WTC11 (cell line): Measurements from ENCODE around the gene CORO1A. TPM values are rescaled to one million over a fixed set of nuclear protein-coding genes. Genes with fewer than 3 reads are reported as not detected.
"Not testable (repeated sequence)": the region's sequence is repeated elsewhere in the genome, so short reads cannot be mapped to it uniquely, and the experiment has no call there.

ENCODE experiments used
- ATAC-seq: fragments of 200-7000 bp; cut with Tn5 transposase; 2 replicates; pipeline ENCODE4 v1.10.0; 2021; ENCODE audit warnings: mild to moderate bottlenecking, moderate library complexity
- CTCF ChIA-PET: fragments of 300-600 bp; sonication (Branson Sonifier 250); formaldehyde crosslinking; loops from one replicate; lab custom pipeline; 2021; ENCODE audit warnings: antibody characterized with exemption; lab: Charles Lee
- POLR2A ChIA-PET: fragments of 350-600 bp; sonication (Branson Sonifier 250); formaldehyde crosslinking; loops from one replicate; lab custom pipeline; 2021; ENCODE audit warnings: antibody characterized with exemption; lab: Charles Lee
- DNase-seq: peaks from one replicate; pipeline ENCODE4 v3.0.0; 2021; ENCODE audit warnings: low spot score
- H3K27ac Mint-ChIP-seq: 2 replicates; pipeline ENCODE4 v1.8.0; 2021; ENCODE audit warnings: mixed read lengths
- H3K27me3 Mint-ChIP-seq: 2 replicates; pipeline ENCODE4 v1.8.0; 2021; ENCODE audit warnings: low read depth, mild to moderate bottlenecking, moderate library complexity, mixed read lengths
- H3K36me3 Mint-ChIP-seq: 2 replicates; pipeline ENCODE4 v1.8.0; 2021; ENCODE audit warnings: mixed read lengths
- H3K4me1 Mint-ChIP-seq: 2 replicates; pipeline ENCODE4 v1.8.0; 2022; ENCODE audit warnings: mixed read lengths
- H3K4me3 Mint-ChIP-seq: 2 replicates; pipeline ENCODE4 v1.8.0; 2021; ENCODE audit warnings: mild to moderate bottlenecking, moderate library complexity, mixed read lengths
- H3K9me3 Mint-ChIP-seq: 2 replicates; pipeline ENCODE4 v1.8.0; 2021; ENCODE audit warnings: mixed read lengths
- CREB1 ChIP-seq: sonication (generic); formaldehyde crosslinking; IDR thresholded peaks from 2 replicates; pipeline ENCODE4 v1.8.0; 2023; ENCODE audit warnings: mild to moderate bottlenecking, missing genetic modification reagents
- ETV6 ChIP-seq: sonication (generic); formaldehyde crosslinking; IDR thresholded peaks from 2 replicates; pipeline ENCODE4 v1.8.1; 2022; ENCODE audit warnings: mild to moderate bottlenecking, missing genetic modification reagents
- FOXP1 ChIP-seq: sonication (generic); formaldehyde crosslinking; IDR thresholded peaks from 2 replicates; pipeline ENCODE4 v1.8.0; 2022; ENCODE audit warnings: missing genetic modification reagents, mild to moderate bottlenecking, moderate library complexity, borderline replicate concordance
- FOXP4 ChIP-seq: sonication (generic); formaldehyde crosslinking; IDR thresholded peaks from 2 replicates; pipeline ENCODE4 v1.8.0; 2022; ENCODE audit warnings: mild to moderate bottlenecking, missing genetic modification reagents
- IRF1 ChIP-seq: sonication (generic); formaldehyde crosslinking; IDR thresholded peaks from 2 replicates; pipeline ENCODE4 v1.8.0; 2023; ENCODE audit warnings: missing genetic modification reagents
- IRF2 ChIP-seq: sonication (generic); formaldehyde crosslinking; IDR thresholded peaks from 2 replicates; pipeline ENCODE4 v1.8.0; 2022; ENCODE audit warnings: low read depth, missing genetic modification reagents, borderline replicate concordance
- NFATC4 ChIP-seq: fragments of 250-450 bp; sonication (Bioruptor Pico); IDR thresholded peaks from 2 replicates; pipeline ENCODE4 v1.9.0; 2021; ENCODE audit warnings: mild to moderate bottlenecking
- NFE2L1 ChIP-seq: sonication (generic); formaldehyde crosslinking; IDR thresholded peaks from 2 replicates; pipeline ENCODE4 v1.8.1; 2023; ENCODE audit warnings: missing genetic modification reagents
- NFYB ChIP-seq: sonication (generic); formaldehyde crosslinking; conservative IDR thresholded peaks from 2 replicates; pipeline ENCODE4 v1.8.0; 2022; ENCODE audit warnings: low read depth, missing genetic modification reagents
- NR3C1 ChIP-seq: sonication (generic); formaldehyde crosslinking; conservative IDR thresholded peaks from 2 replicates; pipeline ENCODE4 v1.8.1; 2023; ENCODE audit warnings: low read depth, mild to moderate bottlenecking, missing genetic modification reagents
- SP1 ChIP-seq: sonication (generic); formaldehyde crosslinking; conservative IDR thresholded peaks from 2 replicates; pipeline ENCODE4 v1.8.1; 2022; ENCODE audit warnings: missing genetic modification reagents
- TP53 ChIP-seq: sonication (generic); formaldehyde crosslinking; IDR thresholded peaks from 2 replicates; pipeline ENCODE4 v1.8.1; 2023; ENCODE audit warnings: mild to moderate bottlenecking, missing genetic modification reagents
- ZBTB21 ChIP-seq: sonication (generic); formaldehyde crosslinking; IDR thresholded peaks from 2 replicates; pipeline ENCODE4 v1.8.1; 2023; ENCODE audit warnings: mild to moderate bottlenecking, missing genetic modification reagents, borderline replicate concordance
- ZNF396 ChIP-seq: fragments of 250-450 bp; sonication (Bioruptor Pico); IDR thresholded peaks from 2 replicates; pipeline ENCODE4 v1.8.0; 2021; ENCODE audit warnings: mild to moderate bottlenecking, moderate library complexity, borderline replicate concordance
- ZNF416 ChIP-seq: fragments of 250-450 bp; sonication (Bioruptor Pico); IDR thresholded peaks from 2 replicates; pipeline ENCODE4 v1.9.0; 2021; ENCODE audit warnings: mild to moderate bottlenecking, inconsistent platforms
- ZNF425 ChIP-seq: fragments of 250-450 bp; sonication (Bioruptor Pico); conservative IDR thresholded peaks from 2 replicates; pipeline ENCODE4 v1.9.0; 2021; ENCODE audit warnings: mild to moderate bottlenecking
- ZNF512 ChIP-seq: sonication (generic); formaldehyde crosslinking; IDR thresholded peaks from 2 replicates; pipeline ENCODE4 v1.8.1; 2022; ENCODE audit warnings: missing genetic modification reagents, borderline replicate concordance
- ZNF671 ChIP-seq: fragments of 250-450 bp; sonication (Bioruptor Pico); IDR thresholded peaks from 2 replicates; pipeline ENCODE4 v1.8.0; 2021; ENCODE audit warnings: mild to moderate bottlenecking
- total RNA-seq: library from RNA; stranded (reverse); gene quantifications from 3 replicates; pipeline ENCODE4 v1.2.3, GENCODE V29; 2021

The CORO1A gene
- total RNA-seq, 1 experiment from 2014 or later = 10.0 TPM

- no peak for TF ChIP-seq FOXP4
- no peak for TF ChIP-seq IRF2 (CRISPR knock-in tag)
- no peak for TF ChIP-seq FOXP1 (CRISPR knock-in tag)
- no peak for TF ChIP-seq NFATC4 (CRISPR knock-in tag)
- TF ChIP-seq ETV6 (CRISPR knock-in tag) = no peak
- no peak for TF ChIP-seq TP53
- TF ChIP-seq NFE2L1 = no peak
- TF ChIP-seq ZNF416 (CRISPR knock-in tag) = no peak
- no peak for TF ChIP-seq ZNF425 (CRISPR knock-in tag)
Measured at GRCh38 chr16:30173054-30173453, 10.3 kb upstream of the CORO1A start (continued).

GRCh38 chr16:30176876-30177275, 6.5 kb upstream of the CORO1A start:
- POLR2A ChIA-PET, H3K4me1 Mint-ChIP-seq: not testable (repeated sequence)

GRCh38 chr16:30179195-30179594, 4.2 kb upstream of the CORO1A start:
- no peaks in the 10 kb centered on the region for H3K4me1 Mint-ChIP-seq
- no peak overlapping the region for H3K27ac Mint-ChIP-seq

More at GRCh38 chr16:30176876-30177275, 6.5 kb upstream of the CORO1A start:
- H3K9me3 Mint-ChIP-seq, DNase-seq, H3K36me3 Mint-ChIP-seq, ATAC-seq, H3K27ac Mint-ChIP-seq, H3K4me3 Mint-ChIP-seq: not testable (repeated sequence)
- CTCF ChIA-PET = interaction anchor here (0.7 kb wide), 2 partner anchors 381 to 519 kb away, joined by 3 to 4 read pairs; partner anchors contain the start of gene ZNF764
- H3K27me3 Mint-ChIP-seq = peaks cover 38% of the 10 kb centered on the region

More at GRCh38 chr16:30179195-30179594, 4.2 kb upstream of the CORO1A start:
- POLR2A ChIA-PET = no interaction called here
- TF ChIP-seq NFYB (no peak), ZNF512 (CRISPR knock-in tag) (no peak), NFE2L1 (no peak), NR3C1 (CRISPR knock-in tag) (no peak), IRF1 (CRISPR knock-in tag) (no peak), ZNF396 (CRISPR knock-in tag) (no peak), ZNF671 (CRISPR knock-in tag) (no peak), ZBTB21 (no peak), SP1 (CRISPR knock-in tag) (no peak), CREB1 (no peak)
- TF ChIP-seq, all 79 proteins: peak for 0
- no peak for DNase-seq
- no peak for ATAC-seq
- Mint-ChIP-seq H3K27me3 (peaks cover 48% of the 10 kb centered on the region), H3K4me3 (no peak overlapping the region), H3K36me3 (no peaks in the 10 kb centered on the region), H3K9me3 (no peaks in the 10 kb centered on the region)
- CTCF ChIA-PET = interaction anchor here (1.0 to 1.8 kb wide), 2 partner anchors 67 to 87 kb away, joined by 3 to 6 read pairs; no protein-coding TSS in a partner anchor
